Activated CD8-positive, alpha-beta T cell treated with anti-CD3 and anti-CD28 coated beads, Interleukin-2, amount 10 ng/mL, durations not matched to agents 7 days and 5 days (primary cell): Measurements from ENCODE around the gene SIRPA. TPM values are rescaled to one million over a fixed set of nuclear protein-coding genes. Genes with fewer than 3 reads are reported as not detected.

ENCODE experiments used
- ATAC-seq: fragments of 150-1000 bp; cut with Tn5 transposase; one replicate; pipeline ENCODE4 v1.10.0; 2021; ENCODE audit warnings: moderate library complexity
- CTCF ChIA-PET: fragments of 350-600 bp; sonication (Branson Sonifier 250); formaldehyde crosslinking; loops from one replicate; lab custom pipeline; 2021; ENCODE audit warnings: antibody characterized with exemption; lab: Charles Lee
- POLR2A ChIA-PET: fragments of 350-600 bp; sonication (Branson Sonifier 250); formaldehyde crosslinking; loops from one replicate; lab custom pipeline; 2021; ENCODE audit warnings: antibody characterized with exemption; lab: Charles Lee
- DNase-seq: peaks from one replicate; pipeline ENCODE4 v3.0.0-alpha.2; 2020
- H3K27ac Mint-ChIP-seq: one replicate; pipeline ENCODE4 v1.8.0; 2021; ENCODE audit warnings: mild to moderate bottlenecking, mixed read lengths
- H3K27me3 Mint-ChIP-seq: one replicate; pipeline ENCODE4 v1.8.0; 2021; ENCODE audit warnings: low read depth, mixed read lengths
- H3K36me3 Mint-ChIP-seq: one replicate; pipeline ENCODE4 v1.8.0; 2021; ENCODE audit warnings: low read depth, mixed read lengths
- H3K4me1 Mint-ChIP-seq: one replicate; pipeline ENCODE4 v1.8.0; 2021; ENCODE audit warnings: low read depth, mixed read lengths
- H3K4me3 Mint-ChIP-seq: one replicate; pipeline ENCODE4 v1.8.0; 2021; ENCODE audit warnings: mild to moderate bottlenecking, mixed read lengths
- H3K9me3 Mint-ChIP-seq: one replicate; pipeline ENCODE4 v1.8.0; 2022; ENCODE audit warnings: mixed read lengths; ENCODE audit not compliant: insufficient read depth
- total RNA-seq, 2 experiments: library from RNA; stranded (reverse); gene quantifications; one replicate each; pipeline ENCODE4 v1.2.3, GENCODE V29; 2021

SIRPA gene
- total RNA-seq, 2 experiments from 2014 or later = not detected

- Mint-ChIP-seq H3K36me3 (no peaks in the 10 kb centered on the region), H3K9me3 (no peaks in the 10 kb centered on the region), H3K4me3 (peak overlapping the region; percentile 32), H3K27me3 (peaks cover 30% of the 10 kb centered on the region), H3K4me1 (peaks cover 12% of the 10 kb centered on the region), H3K27ac (no peak overlapping the region)
- ATAC-seq (peak; percentile 90), DNase-seq (peak; percentile 83)
- CTCF ChIA-PET = interaction anchor here (0.6 to 3.0 kb wide), 20 partner anchors 9 to 486 kb away, joined by 3 to 40 read pairs (median 3); partner anchors contain the start of gene STK35
- POLR2A ChIA-PET = interaction anchor here (0.6 to 0.8 kb wide), 2 partner anchors 53 to 137 kb away, joined by 3 read pairs; no protein-coding TSS in a partner anchor
Observed at GRCh38 chr20:1965520-1966351, 70.5 kb downstream of the SIRPA start.

GRCh38 chr20:1968964-1969363 is 73.8 kb downstream of the SIRPA start:
- Mint-ChIP-seq H3K36me3 (no peaks in the 10 kb centered on the region), H3K27me3 (peaks cover 19% of the 10 kb centered on the region), H3K4me3 (no peak overlapping the region), H3K9me3 (no peaks in the 10 kb centered on the region), H3K27ac (no peak overlapping the region), H3K4me1 (peaks cover 12% of the 10 kb centered on the region)
- CTCF ChIA-PET = interaction anchor here (0.6 kb wide), 1 partner anchor 124 kb away, joined by 3 read pairs; no protein-coding TSS in a partner anchor
- ATAC-seq (no peak), DNase-seq (no peak)
- POLR2A ChIA-PET = no interaction called here

- DNase-seq = no peak
Observed at GRCh38 chr20:1971893-1972586, 76.8 kb downstream of the SIRPA start.

GRCh38 chr20:1973601-1974440 is 78.6 kb downstream of the SIRPA start:
- Mint-ChIP-seq H3K27me3 (peaks cover 24% of the 10 kb centered on the region), H3K9me3 (no peaks in the 10 kb centered on the region), H3K27ac (no peak overlapping the region), H3K4me1 (no peaks in the 10 kb centered on the region), H3K4me3 (no peak overlapping the region), H3K36me3 (no peaks in the 10 kb centered on the region)
- DNase-seq = no peak
- ATAC-seq = no peak
- POLR2A ChIA-PET = no interaction called here
- CTCF ChIA-PET = no interaction called here

More at GRCh38 chr20:1971893-1972586, 76.8 kb downstream of the SIRPA start:
- ATAC-seq = no peak
- Mint-ChIP-seq H3K36me3 (no peaks in the 10 kb centered on the region), H3K4me3 (no peak overlapping the region), H3K27ac (no peak overlapping the region), H3K27me3 (peaks cover 16% of the 10 kb centered on the region), H3K4me1 (no peaks in the 10 kb centered on the region), H3K9me3 (no peaks in the 10 kb centered on the region)
- ChIA-PET CTCF (interaction anchor here (0.9 to 1.2 kb wide), 2 partner anchors 35 to 200 kb away, joined by 3 to 4 read pairs; no protein-coding TSS in a partner anchor), POLR2A (no interaction called here)

GRCh38 chr20:1975291-1975690 is 80.1 kb downstream of the SIRPA start:
- H3K27me3 Mint-ChIP-seq = peaks cover 24% of the 10 kb centered on the region
- H3K27ac Mint-ChIP-seq = no peak overlapping the region
- POLR2A ChIA-PET = no interaction called here
- H3K36me3 Mint-ChIP-seq = no peaks in the 10 kb centered on the region
- CTCF ChIA-PET = no interaction called here
- DNase-seq (no peak), ATAC-seq (no peak)
- no peaks in the 10 kb centered on the region for H3K9me3 Mint-ChIP-seq
- H3K4me3 Mint-ChIP-seq = no peak overlapping the region
- no peaks in the 10 kb centered on the region for H3K4me1 Mint-ChIP-seq

- ChIA-PET CTCF (no interaction called here), POLR2A (no interaction called here)
- no peaks in the 10 kb centered on the region for H3K36me3 Mint-ChIP-seq
- DNase-seq (no peak), ATAC-seq (no peak)
- H3K4me3 Mint-ChIP-seq = no peak overlapping the region
- H3K4me1 Mint-ChIP-seq = no peaks in the 10 kb centered on the region
- no peak overlapping the region for H3K27ac Mint-ChIP-seq
- H3K9me3 Mint-ChIP-seq = no peaks in the 10 kb centered on the region
- H3K27me3 Mint-ChIP-seq = peaks cover 16% of the 10 kb centered on the region
Observed at GRCh38 chr20:1979106-1979778, 84.0 kb downstream of the SIRPA start.

- Mint-ChIP-seq H3K4me1 (no peaks in the 10 kb centered on the region), H3K4me3 (no peak overlapping the region), H3K36me3 (no peaks in the 10 kb centered on the region), H3K27ac (no peak overlapping the region), H3K9me3 (no peaks in the 10 kb centered on the region), H3K27me3 (peaks cover 11% of the 10 kb centered on the region)
- no peak for ATAC-seq
- ChIA-PET POLR2A (no interaction called here), CTCF (no interaction called here)
- DNase-seq = no peak
Observed at GRCh38 chr20:1982686-1983085, 87.5 kb downstream of the SIRPA start.

GRCh38 chr20:1983301-1983700 is 88.1 kb downstream of the SIRPA start:
- ATAC-seq (no peak), DNase-seq (no peak)
- no peaks in the 10 kb centered on the region for H3K9me3 Mint-ChIP-seq
- H3K4me1 Mint-ChIP-seq = no peaks in the 10 kb centered on the region
- ChIA-PET POLR2A (no interaction called here), CTCF (no interaction called here)
- no peak overlapping the region for H3K4me3 Mint-ChIP-seq
- no peak overlapping the region for H3K27ac Mint-ChIP-seq
- no peaks in the 10 kb centered on the region for H3K36me3 Mint-ChIP-seq
- peaks cover 5% of the 10 kb centered on the region for H3K27me3 Mint-ChIP-seq

GRCh38 chr20:1987826-1988225 is 92.6 kb downstream of the SIRPA start:
- no peak for ATAC-seq
- no peak for DNase-seq
- Mint-ChIP-seq H3K27ac (no peak overlapping the region), H3K4me3 (no peak overlapping the region), H3K36me3 (no peaks in the 10 kb centered on the region), H3K9me3 (no peaks in the 10 kb centered on the region), H3K4me1 (no peaks in the 10 kb centered on the region), H3K27me3 (peaks cover 18% of the 10 kb centered on the region)
- POLR2A ChIA-PET = no interaction called here
- CTCF ChIA-PET = no interaction called here
